RWPE1 (cell line): ENCODE data around the gene KAT14.
"Not testable (repeated sequence)": the region's sequence is repeated elsewhere in the genome, so short reads cannot be mapped to it uniquely, and the experiment has no call there.

Experiments used
- CTCF ChIA-PET: fragments of 350-600 bp; sonication (Branson Sonifier 250); formaldehyde crosslinking; extraction: SDS; loops from one replicate; lab custom pipeline; 2021; lab: Yijun Ruan, JAX
- POLR2A ChIA-PET: fragments of 400-600 bp; formaldehyde crosslinking; extraction: SDS; loops from one replicate; lab custom pipeline; 2020; ENCODE audit warnings: antibody characterized with exemption; ENCODE audit not compliant: low non-redundant PET; lab: Yijun Ruan, JAX
- DNase-seq: peaks from one replicate; pipeline ENCODE4 v3.0.0; 2012; ENCODE audit warnings: low spot score
- H3K27ac ChIP-seq: fragments of 450-650 bp; 2 replicates; pipeline ENCODE4 v1.5.1; 2017
- TF ChIP-seq, protein P1 (sequence below): fragments of 450-650 bp; conservative IDR thresholded peaks from 2 replicates; pipeline ENCODE4 v1.5.1; 2017; ENCODE audit warnings: low read depth, mild to moderate bottlenecking

KAT14 gene

GRCh38 chr20:18172379-18172778 lies 34.7 kb downstream of the KAT14 start:
- ChIA-PET POLR2A (no interaction called here), CTCF (no interaction called here)
- no peak overlapping the region for H3K27ac ChIP-seq
- DNase-seq: no peak
- TF ChIP-seq, protein P1, sequence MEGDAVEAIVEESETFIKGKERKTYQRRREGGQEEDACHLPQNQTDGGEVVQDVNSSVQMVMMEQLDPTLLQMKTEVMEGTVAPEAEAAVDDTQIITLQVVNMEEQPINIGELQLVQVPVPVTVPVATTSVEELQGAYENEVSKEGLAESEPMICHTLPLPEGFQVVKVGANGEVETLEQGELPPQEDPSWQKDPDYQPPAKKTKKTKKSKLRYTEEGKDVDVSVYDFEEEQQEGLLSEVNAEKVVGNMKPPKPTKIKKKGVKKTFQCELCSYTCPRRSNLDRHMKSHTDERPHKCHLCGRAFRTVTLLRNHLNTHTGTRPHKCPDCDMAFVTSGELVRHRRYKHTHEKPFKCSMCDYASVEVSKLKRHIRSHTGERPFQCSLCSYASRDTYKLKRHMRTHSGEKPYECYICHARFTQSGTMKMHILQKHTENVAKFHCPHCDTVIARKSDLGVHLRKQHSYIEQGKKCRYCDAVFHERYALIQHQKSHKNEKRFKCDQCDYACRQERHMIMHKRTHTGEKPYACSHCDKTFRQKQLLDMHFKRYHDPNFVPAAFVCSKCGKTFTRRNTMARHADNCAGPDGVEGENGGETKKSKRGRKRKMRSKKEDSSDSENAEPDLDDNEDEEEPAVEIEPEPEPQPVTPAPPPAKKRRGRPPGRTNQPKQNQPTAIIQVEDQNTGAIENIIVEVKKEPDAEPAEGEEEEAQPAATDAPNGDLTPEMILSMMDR: no peak

- ChIA-PET CTCF (interaction anchor here (0.7 kb wide), 1 partner anchor 132 kb away, joined by 4 read pairs; no protein-coding TSS in a partner anchor), POLR2A (no interaction called here)
- no peak overlapping the region for H3K27ac ChIP-seq
- no peak for DNase-seq
- TF ChIP-seq, protein P1: no peak
These were observed 37.4 kb downstream of the KAT14 start for GRCh38 chr20:18174906-18175683.

- no peak for DNase-seq
- H3K27ac ChIP-seq: no peak overlapping the region
- TF ChIP-seq, protein P1: no peak
- POLR2A ChIA-PET: no interaction called here
- CTCF ChIA-PET: no interaction called here
These were observed 38.7 kb downstream of the KAT14 start for GRCh38 chr20:18176318-18176785.

DNA sequence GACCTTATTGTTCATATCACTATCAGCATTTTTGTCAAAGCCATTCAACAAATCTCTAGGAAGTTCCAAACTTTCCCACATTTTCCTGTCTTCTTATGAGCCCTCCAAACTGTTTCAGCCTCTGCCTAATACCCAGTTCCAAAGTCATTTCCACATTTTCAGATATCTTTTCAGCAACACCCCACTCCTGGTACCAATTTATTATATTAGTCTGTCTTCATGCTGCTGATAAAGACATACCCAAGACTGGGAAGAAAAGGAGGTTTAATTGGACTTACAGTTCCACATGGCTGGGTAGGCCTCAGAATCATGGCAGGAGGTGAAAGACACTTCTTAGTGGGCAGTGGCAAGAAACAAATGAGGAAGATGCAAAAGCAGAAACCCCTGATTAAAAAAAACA lies 42.7 kb downstream of the KAT14 start:
- CTCF ChIA-PET, DNase-seq, POLR2A ChIA-PET, H3K27ac ChIP-seq: not testable (repeated sequence)

- H3K27ac ChIP-seq: no peak overlapping the region
- TF ChIP-seq, protein P1: no peak
- ChIA-PET CTCF (no interaction called here), POLR2A (no interaction called here)
- no peak for DNase-seq
These were observed 43.2 kb downstream of the KAT14 start for GRCh38 chr20:18180815-18181214.

- ChIA-PET CTCF (no interaction called here), POLR2A (no interaction called here)
- DNase-seq: peak; percentile 36
- TF ChIP-seq, protein P1: no peak
- peak overlapping the region; percentile 53 for H3K27ac ChIP-seq
These were observed 49.4 kb downstream of the KAT14 start for GRCh38 chr20:18187020-18187419.

DNA sequence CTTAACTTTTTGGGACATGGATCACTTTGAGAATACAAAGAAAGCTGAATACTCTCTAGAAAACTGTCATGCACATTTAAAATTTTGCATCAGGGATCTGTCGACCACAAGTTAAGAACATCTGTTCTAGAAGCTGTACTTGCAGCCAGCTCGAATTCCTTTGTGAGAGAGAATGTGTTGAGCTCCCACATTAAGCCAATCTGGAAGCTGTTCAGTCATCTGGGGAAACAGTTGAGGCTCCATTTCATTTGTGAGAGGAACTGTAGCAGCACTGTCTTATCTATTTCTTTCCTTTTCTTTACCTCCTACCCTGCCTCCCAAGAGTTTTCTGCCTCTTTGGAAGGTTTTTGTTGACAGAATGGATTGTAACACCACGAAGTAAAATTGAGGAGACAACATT lies 50.8 kb downstream of the KAT14 start:
- ChIA-PET POLR2A (no interaction called here), CTCF (no interaction called here)
- TF ChIP-seq, protein P1: no peak
- H3K27ac ChIP-seq: no peak overlapping the region
- DNase-seq: no peak
